Mesothelial cell of epicardium (in vitro differentiated cells): ENCODE data around the gene NLK. TPM values are rescaled to one million over a fixed set of nuclear protein-coding genes. Genes with fewer than 3 reads are reported as not detected.
A peak's percentile ranks its signal among the peaks of the same experiment; 100 is the strongest.

Experiments used
- DNase-seq, 2 experiments: peaks; one replicate each; pipeline ENCODE4 v3.0.0; 2021; ENCODE audit warnings: low spot score in 2 of 2; ENCODE audit not compliant: unreplicated experiment in 2 of 2
- H3K27ac Mint-ChIP-seq: 2 replicates; pipeline ENCODE4 v1.8.0; 2021; ENCODE audit warnings: mixed read lengths
- H3K27me3 Mint-ChIP-seq: 2 replicates; pipeline ENCODE4 v1.8.0; 2021; ENCODE audit warnings: low read depth, mixed read lengths
- H3K36me3 Mint-ChIP-seq: 2 replicates; pipeline ENCODE4 v1.8.0; 2021; ENCODE audit warnings: mixed read lengths
- H3K4me1 Mint-ChIP-seq: 2 replicates; pipeline ENCODE4 v1.8.0; 2021; ENCODE audit warnings: mixed read lengths
- H3K4me3 Mint-ChIP-seq: 2 replicates; pipeline ENCODE4 v1.8.0; 2021; ENCODE audit warnings: mild to moderate bottlenecking, moderate library complexity, mixed read lengths
- H3K9me3 Mint-ChIP-seq: 2 replicates; pipeline ENCODE4 v1.8.0; 2021; ENCODE audit warnings: mixed read lengths
- total RNA-seq: library from RNA; stranded (reverse); gene quantifications from 3 replicates; pipeline ENCODE4 v1.2.1, GENCODE V29; 2021
- TF ChIP-seq, protein P1 (sequence below): fragments of 200-600 bp; sonication (generic); IDR thresholded peaks from one replicate; pipeline ENCODE4 v1.5.0; 2021; ENCODE audit warnings: antibody characterized with exemption; ENCODE audit not compliant: unreplicated experiment

NLK gene
- total RNA-seq, 1 donor from 2014 or later, result 22.6 TPM

DNA sequence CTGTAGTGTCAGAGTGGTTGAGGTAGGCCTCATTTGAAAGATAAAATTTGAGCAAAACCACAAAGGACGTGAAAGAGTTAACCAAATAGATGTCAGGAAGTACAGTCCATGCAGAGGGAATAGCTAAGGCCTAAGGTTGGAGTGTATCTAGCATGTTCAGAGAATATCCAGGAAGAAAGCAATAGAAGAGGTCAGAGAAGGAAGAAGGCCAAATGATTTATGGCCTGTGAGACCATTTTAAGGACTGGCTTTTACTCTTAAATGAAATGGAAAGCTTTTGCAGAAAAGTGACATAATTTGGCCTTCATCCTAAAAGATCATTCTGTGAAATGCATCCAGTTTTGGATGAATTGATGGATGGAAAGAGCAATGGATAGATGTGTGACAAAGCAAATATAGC, 116.5 kb downstream of the NLK start:
- H3K36me3 Mint-ChIP-seq, result peaks cover 3% of the 10 kb centered on the region
- no peak overlapping the region for H3K27ac Mint-ChIP-seq
- no peaks in the 10 kb centered on the region for H3K27me3 Mint-ChIP-seq
- no peaks in the 10 kb centered on the region for H3K9me3 Mint-ChIP-seq
- no peak overlapping the region for H3K4me3 Mint-ChIP-seq
- TF ChIP-seq, protein P1, sequence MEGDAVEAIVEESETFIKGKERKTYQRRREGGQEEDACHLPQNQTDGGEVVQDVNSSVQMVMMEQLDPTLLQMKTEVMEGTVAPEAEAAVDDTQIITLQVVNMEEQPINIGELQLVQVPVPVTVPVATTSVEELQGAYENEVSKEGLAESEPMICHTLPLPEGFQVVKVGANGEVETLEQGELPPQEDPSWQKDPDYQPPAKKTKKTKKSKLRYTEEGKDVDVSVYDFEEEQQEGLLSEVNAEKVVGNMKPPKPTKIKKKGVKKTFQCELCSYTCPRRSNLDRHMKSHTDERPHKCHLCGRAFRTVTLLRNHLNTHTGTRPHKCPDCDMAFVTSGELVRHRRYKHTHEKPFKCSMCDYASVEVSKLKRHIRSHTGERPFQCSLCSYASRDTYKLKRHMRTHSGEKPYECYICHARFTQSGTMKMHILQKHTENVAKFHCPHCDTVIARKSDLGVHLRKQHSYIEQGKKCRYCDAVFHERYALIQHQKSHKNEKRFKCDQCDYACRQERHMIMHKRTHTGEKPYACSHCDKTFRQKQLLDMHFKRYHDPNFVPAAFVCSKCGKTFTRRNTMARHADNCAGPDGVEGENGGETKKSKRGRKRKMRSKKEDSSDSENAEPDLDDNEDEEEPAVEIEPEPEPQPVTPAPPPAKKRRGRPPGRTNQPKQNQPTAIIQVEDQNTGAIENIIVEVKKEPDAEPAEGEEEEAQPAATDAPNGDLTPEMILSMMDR, result no peak
- no peaks in the 10 kb centered on the region for H3K4me1 Mint-ChIP-seq
- DNase-seq, result no peak

DNA sequence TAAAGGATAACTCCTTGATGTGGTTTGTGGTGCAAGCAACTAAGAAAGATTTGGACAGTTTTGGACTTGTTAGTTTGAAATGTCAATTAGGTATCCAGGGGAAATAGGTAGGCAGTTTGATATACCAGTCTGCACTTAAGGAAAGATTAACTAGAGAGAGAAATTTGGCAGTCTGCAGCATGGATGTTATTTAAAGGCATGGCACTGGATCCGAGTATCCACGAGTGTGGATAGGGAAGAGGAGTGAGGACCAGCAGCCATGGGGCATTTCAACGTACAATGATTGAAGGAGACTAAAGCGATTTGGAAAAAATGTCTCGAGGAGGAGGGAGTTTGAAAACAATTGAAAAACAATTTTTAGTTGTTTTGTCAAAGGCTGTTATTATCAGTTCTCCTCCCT, 117.4 kb downstream of the NLK start:
- Mint-ChIP-seq H3K27me3 (no peaks in the 10 kb centered on the region), H3K4me3 (no peak overlapping the region), H3K27ac (no peak overlapping the region), H3K9me3 (no peaks in the 10 kb centered on the region), H3K36me3 (peaks cover 3% of the 10 kb centered on the region), H3K4me1 (no peaks in the 10 kb centered on the region)
- DNase-seq, result no peak
- TF ChIP-seq, protein P1, result no peak

DNA sequence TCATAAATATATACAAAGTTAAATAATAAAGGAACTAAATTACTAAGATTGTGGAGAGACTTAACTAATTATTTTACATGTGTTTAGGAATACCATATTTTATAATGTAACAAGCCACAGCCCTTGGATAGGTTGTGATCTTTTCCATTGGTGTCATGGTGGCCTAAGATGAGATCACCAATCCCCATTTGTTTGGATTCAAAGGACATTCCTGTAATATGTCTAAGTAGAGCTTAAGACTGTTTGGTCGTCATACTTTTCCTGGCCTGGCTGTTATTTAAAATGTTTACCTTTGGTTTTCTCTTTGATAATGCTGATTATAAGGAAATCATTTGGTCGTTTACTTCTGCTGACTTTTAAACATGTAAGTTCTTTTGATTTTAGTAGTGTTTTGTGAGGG, 118.1 kb downstream of the NLK start:
- Mint-ChIP-seq H3K27me3 (no peaks in the 10 kb centered on the region), H3K27ac (peak overlapping the region; percentile 2), H3K4me3 (no peak overlapping the region), H3K4me1 (no peaks in the 10 kb centered on the region), H3K36me3 (peaks cover 3% of the 10 kb centered on the region), H3K9me3 (no peaks in the 10 kb centered on the region)
- no peak for DNase-seq
- TF ChIP-seq, protein P1, result no peak

DNA sequence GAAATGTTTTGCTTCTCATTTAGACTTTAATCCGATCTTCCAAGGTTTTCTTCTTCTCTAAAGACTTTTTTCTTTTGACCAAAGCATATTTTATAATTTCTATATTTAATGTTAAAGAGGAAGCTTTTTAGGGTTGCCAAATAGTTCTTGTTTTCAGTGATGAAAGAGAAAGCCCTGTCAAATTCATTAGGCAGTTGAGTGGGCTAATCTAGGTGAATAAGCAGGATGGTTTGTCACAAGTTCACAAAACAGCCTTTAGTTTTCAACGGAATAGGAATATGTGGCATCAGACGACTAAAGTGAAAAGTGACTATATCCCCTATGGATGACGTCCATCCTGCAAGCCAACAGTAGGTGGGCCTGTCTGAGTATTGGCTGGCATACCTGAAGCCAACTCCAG, 118.8 kb downstream of the NLK start:
- TF ChIP-seq, protein P1, result no peak

DNA sequence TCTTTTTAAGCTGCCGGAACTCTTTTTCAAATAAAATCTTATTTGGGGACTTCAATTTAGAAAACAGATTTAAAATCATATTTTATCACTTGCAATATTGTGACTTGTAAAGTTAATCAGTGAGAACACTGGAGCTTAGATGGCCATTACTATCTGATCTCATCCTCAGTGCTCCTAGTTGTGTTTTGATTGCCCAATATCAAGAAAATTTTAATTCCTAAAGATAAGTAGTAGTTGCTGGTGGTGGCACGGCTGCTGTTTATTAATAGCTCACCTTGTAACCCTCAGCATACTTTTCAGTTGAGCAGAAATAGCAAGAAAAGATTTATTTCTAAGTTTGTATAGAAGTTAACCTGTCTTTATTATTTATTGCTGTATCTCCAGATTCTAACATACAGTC, 124.0 kb downstream of the NLK start:
- Mint-ChIP-seq H3K4me1 (no peaks in the 10 kb centered on the region), H3K4me3 (no peak overlapping the region), H3K27me3 (no peaks in the 10 kb centered on the region), H3K36me3 (peaks cover 19% of the 10 kb centered on the region), H3K27ac (no peak overlapping the region), H3K9me3 (no peaks in the 10 kb centered on the region)
- TF ChIP-seq, protein P1, result no peak
- no peak for DNase-seq

More for the DNA sequence above, 118.8 kb downstream of the NLK start:
- Mint-ChIP-seq H3K36me3 (peaks cover 5% of the 10 kb centered on the region), H3K9me3 (no peaks in the 10 kb centered on the region), H3K4me1 (no peaks in the 10 kb centered on the region), H3K4me3 (no peak overlapping the region), H3K27ac (no peak overlapping the region), H3K27me3 (no peaks in the 10 kb centered on the region)
- no peak for DNase-seq
